Heart left ventricle (tissue), 16 donors: ENCODE data around the gene PSEN2. TPM values are rescaled to one million over a fixed set of nuclear protein-coding genes. Genes with fewer than 3 reads are reported as not detected.

Source experiments
- ATAC-seq, 4 donors: fragments of 200-7000 bp; cut with Tn5 transposase; one replicate each; pipeline ENCODE4 v1.9.1; 2020 to 2022; ENCODE audit warnings: moderate library complexity in 4 of 4, mild to moderate bottlenecking in 3 of 4, moderate number of reproducible peaks in 1 of 4
- DNase-seq, 5 donors: peaks; one replicate each; pipeline ENCODE4 v3.0.0-alpha.2; 2020
- H3K27ac ChIP-seq, 12 donors: fragments of 200-600 bp; sonication (generic) in 4 of 12; one replicate each; pipeline versions ENCODE4 v1.5.0 to v1.8.0; 2016 to 2022; ENCODE audit warnings: mild to moderate bottlenecking in 2 of 12
- H3K27me3 ChIP-seq, 9 donors: fragments of 200-600 bp; sonication (generic) in 2 of 9; one replicate each; pipeline versions ENCODE4 v1.5.1 to v1.8.0; 2016 to 2022; ENCODE audit warnings: mild to moderate bottlenecking in 3 of 9
- H3K36me3 ChIP-seq, 9 donors: fragments of 200-600 bp; sonication (generic) in 2 of 9; one replicate each; pipeline versions ENCODE4 v1.5.0 to v1.8.0; 2018 to 2022; ENCODE audit warnings: mild to moderate bottlenecking in 2 of 9
- H3K4me1 ChIP-seq, 12 donors: fragments of 200-600 bp; sonication (generic) in 4 of 12; one replicate each; pipeline versions ENCODE4 v1.5.0 to v1.8.0; 2016 to 2022; ENCODE audit warnings: mild to moderate bottlenecking in 3 of 12
- H3K4me3 ChIP-seq, 12 donors: fragments of 200-600 bp; sonication (generic) in 4 of 12; one replicate each; pipeline versions ENCODE4 v1.5.0 to v1.8.0; 2017 to 2022; ENCODE audit warnings: mild to moderate bottlenecking in 9 of 12, moderate library complexity in 4 of 12
- H3K9me3 ChIP-seq, 12 donors: fragments of 200-600 bp; sonication (generic) in 4 of 12; one replicate each; pipeline versions ENCODE4 v1.5.0 to v1.8.0; 2016 to 2022; ENCODE audit warnings: mild to moderate bottlenecking in 1 of 12
- POLR2A ChIP-seq, 2 donors: fragments of 450-650 bp; IDR thresholded peaks; one replicate each; pipeline ENCODE4 v1.6.1; 2017; ENCODE audit warnings: antibody characterized with exemption in 2 of 2, mild to moderate bottlenecking in 2 of 2, moderate library complexity in 2 of 2
- WGBS, 4 donors: extraction: QIAGEN DNeasy Blood & Tissue Kit in 2 of 4; methylation state at CpG; one replicate each; pipeline versions ENCODE4 v1.1.5 to v1.1.7; 2013 to 2018; 5-methylcytosine and 5-hydroxymethylcytosine counted together
- intact Hi-C, 10 donors: fragments of 100-400 bp; cut with DNase I; formaldehyde crosslinking; loops; one replicate each; pipeline versions ENCODE4 v1.11.1 to v1.14.2; 2022
- polyA plus RNA-seq, 2 donors: library from polyadenylated mRNA; stranded (reverse); fragments of 200-250 nt; gene quantifications; one replicate each; pipeline ENCODE4 v1.2.3, GENCODE V29; 2013
- total RNA-seq, 9 donors: library from RNA; depleted of rRNA in 2 of 9; stranded (reverse); fragments of >200 nt in 2 of 9; fragmentation: NEBNext Ultra II Directional in 3 of 9; extraction: Animal tissue kit (Norgen Biotek cat#: 25700) in 3 of 9; gene quantifications; one replicate each; pipeline versions ENCODE4 v1.1.0 to v1.2.4, GENCODE V29; 2016 to 2023
- TF ChIP-seq, protein P1 (sequence below), 12 donors: fragments of 200-600 bp; sonication (generic) in 4 of 12; IDR thresholded peaks; one replicate each; pipeline versions ENCODE4 v1.5.0 to v1.8.0; 2018 to 2022; ENCODE audit warnings: antibody characterized with exemption in 12 of 12, mild to moderate bottlenecking in 5 of 12
- donor health status: ischemic (EF 13 %, LVEDD 7.1; RV severe dilation, severe dysfunction).
- donor health status: healthy with polysubstance abuse.
- donor health status: DM: no; HTN: yes; CAD: no.
- donor health status: DM: no; HTN: no; CAD: no.
- donor health status: ischemic (EF 25% LVEDD 6.9; RV normal size, moderate dysfunction).
- donor health status: ischemic (EF 25% LVEDD 5.7; RV mildly dilated, moderate dysfunction).
- donor health status: healthy.
- donor health status: DM: yes; HTN: yes; CAD: no.
- donor health status: ischemic (EF 35%, LVEDD 5.7; RV mildly dilated, moderate dysfunction).
- donor health status: nonischemic (EF 11% LVEDD 7.7; RV severe dilation, severe dysfunction).
- donor health status: DM: yes; HTN: yes; CAD: no.
- donor health status: PGD.
- donor health status: ischemic (EF 29% LVEDD 5.4; RV normal size, mild dysfunction).
- donor health status: nonischemic (EF 23%, LVEDD 6.1; RV moderate dilation, normal function).

The PSEN2 gene
- total and polyA plus RNA-seq, 11 donors = 12.3 to 30.9 (median 19.5) TPM

DNA sequence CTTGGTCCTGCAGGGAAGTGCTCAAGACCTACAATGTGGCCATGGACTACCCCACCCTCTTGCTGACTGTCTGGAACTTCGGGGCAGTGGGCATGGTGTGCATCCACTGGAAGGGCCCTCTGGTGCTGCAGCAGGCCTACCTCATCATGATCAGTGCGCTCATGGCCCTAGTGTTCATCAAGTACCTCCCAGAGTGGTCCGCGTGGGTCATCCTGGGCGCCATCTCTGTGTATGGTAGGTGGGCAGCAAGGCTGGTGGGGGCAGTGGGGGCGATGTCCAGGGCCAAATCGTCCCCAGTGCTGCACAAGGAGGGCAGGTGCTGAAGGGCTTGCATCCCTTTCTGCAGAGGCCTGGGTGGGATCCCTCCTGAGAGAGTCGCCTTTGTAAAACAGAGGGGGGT is 18.4 kb downstream of the PSEN2 start:
- no peak for ATAC-seq
- Histone ChIP-seq H3K4me1 (peaks cover 0 to 48% (median 23%) of the 10 kb centered on the region in 12 donors), H3K27me3 (no peaks in the 10 kb centered on the region), H3K4me3 (no peak overlapping the region), H3K9me3 (no peaks in the 10 kb centered on the region), H3K36me3 (peaks cover 0 to 72% (median 47%) of the 10 kb centered on the region in 9 donors), H3K27ac (no peak overlapping the region)
- WGBS, 4 donors = 95 to 98% (median 98%) methylated on average over 7 to 8 of the region's 8 CpGs
- no peak for DNase-seq
- no peak for TF ChIP-seq POLR2A (IDR thresholded peaks at IDR 0.05)
- TF ChIP-seq, protein P1, sequence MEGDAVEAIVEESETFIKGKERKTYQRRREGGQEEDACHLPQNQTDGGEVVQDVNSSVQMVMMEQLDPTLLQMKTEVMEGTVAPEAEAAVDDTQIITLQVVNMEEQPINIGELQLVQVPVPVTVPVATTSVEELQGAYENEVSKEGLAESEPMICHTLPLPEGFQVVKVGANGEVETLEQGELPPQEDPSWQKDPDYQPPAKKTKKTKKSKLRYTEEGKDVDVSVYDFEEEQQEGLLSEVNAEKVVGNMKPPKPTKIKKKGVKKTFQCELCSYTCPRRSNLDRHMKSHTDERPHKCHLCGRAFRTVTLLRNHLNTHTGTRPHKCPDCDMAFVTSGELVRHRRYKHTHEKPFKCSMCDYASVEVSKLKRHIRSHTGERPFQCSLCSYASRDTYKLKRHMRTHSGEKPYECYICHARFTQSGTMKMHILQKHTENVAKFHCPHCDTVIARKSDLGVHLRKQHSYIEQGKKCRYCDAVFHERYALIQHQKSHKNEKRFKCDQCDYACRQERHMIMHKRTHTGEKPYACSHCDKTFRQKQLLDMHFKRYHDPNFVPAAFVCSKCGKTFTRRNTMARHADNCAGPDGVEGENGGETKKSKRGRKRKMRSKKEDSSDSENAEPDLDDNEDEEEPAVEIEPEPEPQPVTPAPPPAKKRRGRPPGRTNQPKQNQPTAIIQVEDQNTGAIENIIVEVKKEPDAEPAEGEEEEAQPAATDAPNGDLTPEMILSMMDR (IDR thresholded peaks at IDR 0.05) = no peak
- intact Hi-C loops = no loop called here

DNA sequence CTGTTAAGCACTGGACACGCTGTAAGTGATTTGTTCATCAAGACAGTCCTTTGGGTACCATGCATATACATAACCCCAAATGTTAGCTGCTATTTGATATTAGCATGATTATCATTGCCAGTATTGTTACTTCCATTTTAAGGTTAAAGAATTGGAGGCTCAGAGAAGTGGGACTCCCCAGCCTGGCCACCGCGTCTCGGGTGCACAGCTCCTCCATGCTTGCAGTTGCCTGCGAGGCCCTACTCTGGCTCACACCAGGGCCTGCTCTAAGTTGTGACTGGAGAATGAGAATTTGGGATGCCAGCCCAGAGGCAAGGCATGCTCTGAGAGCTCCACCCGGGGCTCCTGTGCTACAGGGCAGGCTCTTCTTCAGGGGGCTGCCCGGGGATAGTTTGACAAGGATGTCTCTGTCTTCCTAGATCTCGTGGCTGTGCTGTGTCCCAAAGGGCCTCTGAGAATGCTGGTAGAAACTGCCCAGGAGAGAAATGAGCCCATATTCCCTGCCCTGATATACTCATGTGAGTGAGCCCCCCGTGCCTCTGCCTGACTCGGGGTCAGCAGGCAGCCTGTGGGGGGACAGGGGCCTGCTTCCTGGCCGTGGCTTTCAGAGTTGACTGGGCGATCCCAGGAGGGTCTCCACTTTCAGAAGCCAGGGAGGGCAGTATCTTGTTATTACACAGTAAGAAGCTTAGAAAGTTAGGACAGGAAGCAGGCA is 19.4 kb downstream of the PSEN2 start:
- intact Hi-C loops = no loop called here
- no peak for ATAC-seq
- WGBS, 4 donors = 93 to 94% (median 93%) methylated on average over 11 to 12 of the region's 12 CpGs
- Histone ChIP-seq H3K4me3 (no peak overlapping the region), H3K27ac (no peak overlapping the region), H3K9me3 (no peaks in the 10 kb centered on the region), H3K27me3 (no peaks in the 10 kb centered on the region), H3K36me3 (peaks cover 0 to 81% (median 52%) of the 10 kb centered on the region in 9 donors), H3K4me1 (peaks cover 0 to 38% (median 19%) of the 10 kb centered on the region in 12 donors)
- TF ChIP-seq, protein P1 (IDR thresholded peaks at IDR 0.05) = no peak
- no peak for TF ChIP-seq POLR2A (IDR thresholded peaks at IDR 0.05)
- DNase-seq = no peak

DNA sequence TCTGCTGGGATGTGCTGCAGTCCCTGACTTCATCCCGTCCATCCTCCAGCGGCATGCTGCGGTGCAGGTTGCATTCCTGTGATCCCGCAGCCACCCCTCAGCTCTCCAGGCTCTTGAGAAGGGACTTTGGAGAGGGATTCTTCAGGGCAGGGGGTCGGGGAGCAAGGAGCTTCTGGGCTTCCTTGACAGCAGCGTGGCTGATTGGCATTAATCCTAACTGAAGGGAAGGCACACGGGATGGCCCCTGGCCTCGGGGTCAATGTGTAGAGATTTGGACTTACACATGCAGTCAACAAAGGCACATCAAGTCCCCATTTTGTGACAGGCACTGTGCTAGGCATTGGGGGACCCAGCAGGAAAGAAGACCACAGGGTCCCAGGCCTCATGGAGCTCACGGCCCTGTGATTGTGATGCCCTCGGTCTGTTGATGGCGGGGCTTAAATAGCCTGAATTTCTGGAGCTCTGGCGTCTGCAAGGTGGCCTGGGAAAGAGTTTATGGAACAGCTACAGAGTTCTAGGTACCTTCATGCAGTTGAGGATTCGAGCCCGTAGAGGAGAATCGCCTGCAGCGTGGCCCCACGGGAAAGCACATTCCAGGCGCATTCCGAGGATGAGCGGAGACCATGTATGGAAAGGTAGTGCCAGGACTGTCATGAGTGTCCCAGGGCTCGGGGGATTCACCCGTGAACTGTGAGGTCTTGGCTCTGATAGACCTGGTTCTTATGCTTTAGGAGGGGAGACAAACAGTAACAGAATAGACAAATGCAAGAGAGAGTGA is 20.1 kb downstream of the PSEN2 start:
- peaks cover 0 to 87% (median 59%) of the 10 kb centered on the region in 9 donors for H3K36me3 ChIP-seq
- no peaks in the 10 kb centered on the region for H3K9me3 ChIP-seq
- no peak overlapping the region for H3K27ac ChIP-seq
- DNase-seq = no peak
- intact Hi-C loops = no loop called here
- no peak overlapping the region for H3K4me3 ChIP-seq
- H3K4me1 ChIP-seq = peaks cover 0 to 31% (median 14%) of the 10 kb centered on the region in 12 donors
- TF ChIP-seq, protein P1 (IDR thresholded peaks at IDR 0.05) = no peak
- no peak for TF ChIP-seq POLR2A (IDR thresholded peaks at IDR 0.05)
- no peak for ATAC-seq
- 89 to 95% (median 90%) methylated on average over 17 to 22 of the region's 22 CpGs for WGBS, 4 donors
- H3K27me3 ChIP-seq = no peaks in the 10 kb centered on the region

DNA sequence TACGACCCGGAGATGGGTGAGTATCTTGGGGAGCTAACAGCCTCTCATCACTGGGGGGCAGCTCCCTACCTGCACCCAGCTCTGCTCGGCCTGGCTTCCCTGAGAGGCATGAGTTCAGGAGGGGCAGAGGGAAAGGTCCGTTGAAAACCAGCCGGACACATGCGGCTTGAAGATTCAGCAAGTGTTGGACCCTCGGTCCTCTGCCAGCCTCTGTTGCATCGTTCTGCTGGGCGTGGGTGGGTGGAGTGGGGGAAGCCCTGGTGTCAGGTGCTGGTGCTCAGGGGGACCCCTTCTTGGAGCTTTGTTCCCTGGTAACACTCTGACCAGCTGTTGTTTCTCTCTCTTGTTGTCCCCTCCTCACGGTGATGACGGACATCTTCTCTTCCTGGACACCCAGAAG is 20.9 kb downstream of the PSEN2 start:
- Histone ChIP-seq H3K36me3 (peaks cover 0 to 93% (median 68%) of the 10 kb centered on the region in 9 donors), H3K4me3 (no peak overlapping the region), H3K9me3 (no peaks in the 10 kb centered on the region), H3K27ac (peak overlapping the region in 5 of 12 donors; percentile 49 to 66 (median 51)), H3K27me3 (no peaks in the 10 kb centered on the region), H3K4me1 (peaks cover 0 to 23% (median 8%) of the 10 kb centered on the region in 12 donors)
- intact Hi-C loops = no loop called here
- TF ChIP-seq, protein P1 (IDR thresholded peaks at IDR 0.05) = no peak
- no peak for TF ChIP-seq POLR2A (IDR thresholded peaks at IDR 0.05)
- DNase-seq (no peak), ATAC-seq (no peak)
- WGBS, 4 donors = 93 to 97% (median 94%) methylated on average over 11 of the region's 11 CpGs
